Esophagus muscularis mucosa (tissue), 3 donors: ENCODE data around the gene TMEM255B.

Experiments used
- EP300 ChIP-seq: sonication (generic); formaldehyde crosslinking; IDR thresholded peaks from one replicate; pipeline ENCODE4 v1.6.1; 2017; ENCODE audit warnings: antibody characterized with exemption
- POLR2A ChIP-seq: fragments of 450-650 bp; IDR thresholded peaks from one replicate; pipeline ENCODE4 v1.6.1; 2017; ENCODE audit warnings: antibody characterized with exemption, moderate library complexity, mild to moderate bottlenecking, low read depth
- POLR2AphosphoS5 ChIP-seq, 2 donors: sonication (generic); formaldehyde crosslinking; IDR thresholded peaks; one replicate each; pipeline ENCODE4 v1.6.1; 2017; ENCODE audit warnings: antibody characterized with exemption in 2 of 2

DNA sequence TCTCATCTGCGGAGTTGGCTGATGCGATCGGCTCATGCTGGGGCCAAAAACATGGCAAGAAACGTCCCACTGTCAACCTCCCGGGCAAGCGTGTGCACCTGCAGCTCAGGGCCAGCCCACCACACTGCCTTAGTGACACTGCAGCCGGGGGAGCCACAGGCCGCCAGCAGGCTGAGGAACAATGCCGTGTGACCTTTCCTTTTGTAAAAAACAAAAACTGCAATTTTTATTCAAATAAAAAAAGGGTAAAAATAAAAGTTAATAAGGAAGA lies 18.8 kb upstream of the TMEM255B start:
- TF ChIP-seq POLR2A (no peak), EP300 (no peak), POLR2AphosphoS5 (IDR thresholded peaks at IDR 0.05) (no peak)
